AG04450 (cell line): ENCODE results near the gene USP35. TPM values are rescaled to one million over a fixed set of nuclear protein-coding genes. Genes with fewer than 3 reads are reported as not detected.

Experiments
- polyA plus RNA-seq: library from polyadenylated mRNA; depleted of rRNA; stranded (reverse); fragments of >200 nt; gene quantifications from 2 replicates; pipeline ENCODE4 v1.2.3, GENCODE V29; 2011; rRNA removed

The USP35 gene
- polyA plus RNA-seq, 1 experiment = 5.5 TPM

Other genes starting within 250 kb of the USP35 start
- 28.4 and 29.4 TPM in 2 replicates for gene INTS4, start 194.3 kb upstream of the USP35 start, polyA plus RNA-seq
- 3.1 and 3.3 TPM in 2 replicates for gene KCTD14, start 165.6 kb upstream of the USP35 start, polyA plus RNA-seq
- not detected in 2 replicates for gene THRSP, start 125.1 kb upstream of the USP35 start, polyA plus RNA-seq
- gene NDUFC2, start 109.1 kb upstream of the USP35 start, polyA plus RNA-seq = 128 and 136 TPM in 2 replicates
- 58.4 and 80.0 TPM in 2 replicates for gene ALG8, start 49.3 kb upstream of the USP35 start, polyA plus RNA-seq
- 18.4 and 19.7 TPM in 2 replicates for gene KCTD21, start 293 bp upstream of the USP35 start, polyA plus RNA-seq
- 7.9 and 8.7 TPM in 2 replicates for gene GAB2, start 228.9 kb downstream of the USP35 start, polyA plus RNA-seq